K562 (cell line): ENCODE measurements around the gene ANKRD11. TPM values are rescaled to one million over a fixed set of nuclear protein-coding genes. Genes with fewer than 3 reads are reported as not detected.

Experiments used
- ATF7 ChIP-seq: fragments of 450-650 bp; IDR thresholded peaks from 2 replicates; pipeline ENCODE4 v1.7.1; 2014; ENCODE audit warnings: mild to moderate bottlenecking, moderate library complexity
- CBFA2T2 ChIP-seq: fragments of 450-650 bp; conservative IDR thresholded peaks from 2 replicates; pipeline ENCODE4 v1.6.1; 2017; ENCODE audit warnings: mild to moderate bottlenecking
- DIDO1 ChIP-seq: fragments of 450-650 bp; IDR thresholded peaks from 2 replicates; pipeline ENCODE4 v1.6.1; 2016; ENCODE audit warnings: low read depth, missing biosample characterization, missing genetic modification characterization
- ELF4 ChIP-seq: fragments of 450-650 bp; formaldehyde crosslinking; IDR thresholded peaks from 2 replicates; pipeline ENCODE4 v1.4.0; 2022; ENCODE audit warnings: missing genetic modification characterization
- ETV1 ChIP-seq: fragments of 450-650 bp; conservative IDR thresholded peaks from 2 replicates; pipeline ENCODE4 v1.6.1; 2016; ENCODE audit warnings: missing genetic modification characterization, control low read depth, low read depth, missing compliant biosample characterization
- KDM1A ChIP-seq, 2 experiments: fragments of 450-650 bp; IDR thresholded peaks; 2 replicates each; pipeline ENCODE4 v1.6.1; 2016; ENCODE audit warnings: mild to moderate bottlenecking in 2 of 2
- MLLT1 ChIP-seq, 2 experiments: fragments of 450-650 bp; IDR thresholded peaks; 2 replicates each; pipeline ENCODE4 v1.6.1; 2016
- PBX2 ChIP-seq, 2 experiments: IDR thresholded peaks in 1 of 2; conservative IDR thresholded peaks in 1 of 2; 2 replicates each; pipeline ENCODE4 v1.6.1; 2016; ENCODE audit warnings: low read depth in 2 of 2, mild to moderate bottlenecking in 1 of 2, missing compliant biosample characterization in 1 of 2, missing genetic modification characterization in 1 of 2, moderate library complexity in 1 of 2
- PHF8 ChIP-seq: fragments of 200-600 bp; sonication (generic); IDR thresholded peaks from 2 replicates; pipeline ENCODE4 v1.6.1; 2012; ENCODE audit warnings: mixed run types, mild to moderate bottlenecking, inconsistent platforms, low read length, moderate library complexity, borderline replicate concordance
- RBBP5 ChIP-seq: fragments of 200-600 bp; sonication (generic); IDR thresholded peaks from 2 replicates; pipeline ENCODE4 v1.6.1; 2012; ENCODE audit warnings: borderline replicate concordance, mild to moderate bottlenecking, low read length, control low read depth, inconsistent platforms; ENCODE audit not compliant: insufficient read depth, poor library complexity, severe bottlenecking
- ZBTB5 ChIP-seq: fragments of 450-650 bp; IDR thresholded peaks from 2 replicates; pipeline ENCODE4 v1.6.1; 2017; ENCODE audit warnings: antibody characterized with exemption
- ZNF668 ChIP-seq: fragments of 250-450 bp; sonication (Bioruptor Pico); IDR thresholded peaks from 2 replicates; pipeline ENCODE4 v1.8.0; 2022; ENCODE audit warnings: mild to moderate bottlenecking, inconsistent platforms
- polyA plus RNA-seq, 8 experiments: library from polyadenylated mRNA; depleted of rRNA in 4 of 8; stranded (reverse) in 5 of 8; unstranded in 3 of 8; fragments of >200 nt; fragmentation: Nextera tagmentation in 2 of 8; fragmentation: Illumina TruSeq in 1 of 8; extraction: Ambion mirVana in 2 of 8; extraction: Trizol in 1 of 8; gene quantifications; 2 replicates each; pipeline versions ENCODE4 v1.2.1 to v1.2.3, GENCODE V29; 2011 to 2014; ENCODE audit warnings: inconsistent platforms in 1 of 8, missing spikeins in 1 of 8
- total RNA-seq, 7 experiments: library from RNA; depleted of rRNA in 6 of 7; stranded (reverse); fragments of >200 nt in 6 of 7; fragmentation: Illumina TruSeq in 2 of 7; extraction: Trizol in 2 of 7; gene quantifications; 2 replicates each; pipeline versions ENCODE4 v1.2.1 to v1.2.3, GENCODE V29; 2011 to 2021; ENCODE audit warnings: low replicate concordance in 1 of 7

ANKRD11 gene
- total and polyA plus RNA-seq, 9 of the 15 experiments (the other 6 are each of a cell fraction or from before 2014, with no cell fraction given) = 4.7 to 126 (median 31.7) TPM

GRCh38 chr16:89491974-89492687 is 1.8 kb upstream of the ANKRD11 start (continued):
- TF ChIP-seq RBBP5 = peak; percentile 58
- peak; percentile 39 for TF ChIP-seq CBFA2T2
- no peak for TF ChIP-seq MLLT1 (IDR thresholded peaks at IDR 0.05)
- peak; percentile 16; the same call in 1 of the 2 replicates for TF ChIP-seq ATF7
- no peak for TF ChIP-seq ELF4 (CRISPR knock-in tag)
- TF ChIP-seq ETV1 (tag) = peak; percentile 71
- TF ChIP-seq ZBTB5 = peak; percentile 88
- TF ChIP-seq ZNF668 = no peak
- TF ChIP-seq KDM1A (IDR thresholded peaks at IDR 0.05) = 0 out of 4 replicates have a peak, but pooled peaks have one; percentile 12 to 43
- no peak for TF ChIP-seq DIDO1
- TF ChIP-seq PHF8 = peak; percentile 24; the same call in 1 of the 2 replicates
- 0 out of 2 replicates have a peak, but pooled peaks have one; percentile 51 for TF ChIP-seq PBX2 (CRISPR knock-in tag; IDR thresholded peaks at IDR 0.05; ENCODE audit: low read depth)
- no peak for TF ChIP-seq PBX2 (tag; conservative IDR thresholded peaks at IDR 0.05; ENCODE audit: low read depth)
